RWPE1 (cell line): ENCODE measurements around the gene KIRREL2.
"Not testable (repeated sequence)": the region's sequence is repeated elsewhere in the genome, so short reads cannot be mapped to it uniquely, and the experiment has no call there.

ENCODE experiments used
- CTCF ChIA-PET: fragments of 350-600 bp; sonication (Branson Sonifier 250); formaldehyde crosslinking; extraction: SDS; loops from one replicate; lab custom pipeline; 2021; lab: Yijun Ruan, JAX
- POLR2A ChIA-PET: fragments of 400-600 bp; formaldehyde crosslinking; extraction: SDS; loops from one replicate; lab custom pipeline; 2020; ENCODE audit warnings: antibody characterized with exemption; ENCODE audit not compliant: low non-redundant PET; lab: Yijun Ruan, JAX
- DNase-seq: peaks from one replicate; pipeline ENCODE4 v3.0.0; 2012; ENCODE audit warnings: low spot score
- H3K27ac ChIP-seq: fragments of 450-650 bp; 2 replicates; pipeline ENCODE4 v1.5.1; 2017
- CTCF ChIP-seq: fragments of 450-650 bp; conservative IDR thresholded peaks from 2 replicates; pipeline ENCODE4 v1.5.1; 2017; ENCODE audit warnings: low read depth, mild to moderate bottlenecking

The KIRREL2 gene

GRCh38 chr19:35905178-35905727, 48.5 kb downstream of the KIRREL2 start:
- ChIA-PET CTCF (interaction anchor here (0.6 kb wide), 1 partner anchor 23 kb away, joined by 3 read pairs; no protein-coding TSS in a partner anchor), POLR2A (no interaction called here)
- H3K27ac ChIP-seq, result no peak overlapping the region
- no peak for TF ChIP-seq CTCF
- no peak for DNase-seq

GRCh38 chr19:35907377-35907745, 50.6 kb downstream of the KIRREL2 start:
- ChIA-PET POLR2A (no interaction called here), CTCF (no interaction called here)
- no peak overlapping the region for H3K27ac ChIP-seq
- TF ChIP-seq CTCF, result no peak
- no peak for DNase-seq

GRCh38 chr19:35908010-35908441, 51.3 kb downstream of the KIRREL2 start, which contains the start of gene TYROBP:
TSS of gene TYROBP (minus strand) at chr19:35908295. CDS start at chr19:35908228, 67 bp downstream.
- no peak within 1 kb of the TSS for H3K27ac ChIP-seq
- ChIA-PET CTCF (interaction anchor here (1.3 kb wide), 1 partner anchor 26 kb away, joined by 3 read pairs; no protein-coding TSS in a partner anchor), POLR2A (no interaction called here)
- TF ChIP-seq CTCF, result no peak
- DNase-seq, result no peak

GRCh38 chr19:35908973-35909683, 52.4 kb downstream of the KIRREL2 start:
- CTCF ChIA-PET, result interaction anchor here (0.6 to 1.3 kb wide), 2 partner anchors 27 to 59 kb away, joined by 3 read pairs; no protein-coding TSS in a partner anchor
- DNase-seq, result no peak

GRCh38 chr19:35909684-35910035, 52.9 kb downstream of the KIRREL2 start:
- no peak for DNase-seq
- CTCF ChIA-PET, result interaction anchor here (0.6 kb wide), 1 partner anchor 59 kb away, joined by 3 read pairs; no protein-coding TSS in a partner anchor
- H3K27ac ChIP-seq, result no peak overlapping the region
- POLR2A ChIA-PET, result no interaction called here
- TF ChIP-seq CTCF, result no peak

More at GRCh38 chr19:35908973-35909683, 52.4 kb downstream of the KIRREL2 start:
- H3K27ac ChIP-seq, result no peak overlapping the region
- POLR2A ChIA-PET, result no interaction called here
- TF ChIP-seq CTCF, result no peak

GRCh38 chr19:35910355-35910754, 53.6 kb downstream of the KIRREL2 start:
- DNase-seq, CTCF ChIA-PET, H3K27ac ChIP-seq, POLR2A ChIA-PET: not testable (repeated sequence)

- ChIA-PET POLR2A (no interaction called here), CTCF (interaction anchor here (0.5 kb wide), 1 partner anchor 27 kb away, joined by 3 read pairs; no protein-coding TSS in a partner anchor)
- no peak for DNase-seq
- TF ChIP-seq CTCF, result no peak
- peak overlapping the region; percentile 28; the same call in 1 of the 2 replicates for H3K27ac ChIP-seq
These were observed 54.5 kb downstream of the KIRREL2 start for GRCh38 chr19:35911173-35911572.
